MCF 10A (cell line): ENCODE measurements around the gene ZBTB7C. TPM values are rescaled to one million over a fixed set of nuclear protein-coding genes. Genes with fewer than 3 reads are reported as not detected.

Source experiments
- BruUV-seq: library from RNA; stranded (reverse); fragments of 400-500 nt; replicated peaks from 2 replicates; lab custom pipeline; 2021; lab: Mats Ljungman, UMichigan
- CTCF ChIA-PET: fragments of 300-600 bp; sonication (Branson Sonifier 250); formaldehyde crosslinking; extraction: SDS; loops from one replicate; lab custom pipeline; 2021; ENCODE audit warnings: antibody characterized with exemption, inconsistent platforms; lab: Yijun Ruan, JAX
- POLR2A ChIA-PET: fragments of 300-600, 350-650 bp; sonication (Branson Sonifier 250); formaldehyde crosslinking; extraction: SDS; loops from one replicate; lab custom pipeline; 2020; ENCODE audit warnings: antibody characterized with exemption, inconsistent platforms; lab: Yijun Ruan, JAX
- DNase-seq: peaks from one replicate; pipeline ENCODE4 v3.0.0-alpha.2; 2018; ENCODE audit not compliant: unreplicated experiment
- H3K27ac Mint-ChIP-seq: one replicate; pipeline ENCODE4 v1.8.0; 2022; ENCODE audit warnings: mild to moderate bottlenecking, low read depth, mixed read lengths; ENCODE audit not compliant: unreplicated experiment
- H3K27me3 Mint-ChIP-seq: one replicate; pipeline ENCODE4 v1.8.0; 2022; ENCODE audit warnings: mixed read lengths; ENCODE audit not compliant: insufficient read depth, unreplicated experiment
- H3K36me3 Mint-ChIP-seq: one replicate; pipeline ENCODE4 v1.8.0; 2022; ENCODE audit warnings: mild to moderate bottlenecking, moderate library complexity, mixed read lengths; ENCODE audit not compliant: insufficient read depth, unreplicated experiment
- H3K4me1 Mint-ChIP-seq: one replicate; pipeline ENCODE4 v1.8.0; 2022; ENCODE audit warnings: mixed read lengths; ENCODE audit not compliant: insufficient read depth, unreplicated experiment
- H3K4me3 Mint-ChIP-seq: one replicate; pipeline ENCODE4 v1.8.0; 2022; ENCODE audit warnings: mild to moderate bottlenecking, moderate library complexity, mixed read lengths; ENCODE audit not compliant: unreplicated experiment
- H3K9me3 Mint-ChIP-seq: one replicate; pipeline ENCODE4 v1.8.0; 2022; ENCODE audit warnings: mixed read lengths; ENCODE audit not compliant: unreplicated experiment
- CTCF ChIP-seq: fragments of 200-600 bp; IDR thresholded peaks from one replicate; pipeline ENCODE4 v1.8.0; 2022; ENCODE audit warnings: antibody characterized with exemption, mild to moderate bottlenecking; ENCODE audit not compliant: unreplicated experiment
- intact Hi-C: fragments of 100-400 bp; cut with micrococcal nuclease; formaldehyde crosslinking; loops from 2 replicates; pipeline ENCODE4 v1.14.1; 2022
- total RNA-seq: library from RNA; stranded (reverse); gene quantifications from 2 replicates; pipeline ENCODE4 v1.2.3, GENCODE V29; 2022

Gene ZBTB7C
- total RNA-seq, 1 experiment from 2014 or later: 0.42 TPM

GRCh38 chr18:48316177-48316576, 93.0 kb downstream of the ZBTB7C start:
- Mint-ChIP-seq H3K27ac (no peak overlapping the region), H3K36me3 (no peaks in the 10 kb centered on the region), H3K4me1 (peaks cover 6% of the 10 kb centered on the region), H3K9me3 (no peaks in the 10 kb centered on the region), H3K4me3 (no peak overlapping the region), H3K27me3 (no peaks in the 10 kb centered on the region)
- CTCF ChIA-PET: no interaction called here
- no peak for DNase-seq
- POLR2A ChIA-PET: no interaction called here
- TF ChIP-seq CTCF: no peak
- no TSS peak for BruUV-seq
- intact Hi-C loops: no loop called here

GRCh38 chr18:48314690-48315089, 94.5 kb downstream of the ZBTB7C start:
- H3K27ac Mint-ChIP-seq: no peak overlapping the region
- no peak overlapping the region for H3K4me3 Mint-ChIP-seq
- ChIA-PET POLR2A (no interaction called here), CTCF (no interaction called here)
- no peaks in the 10 kb centered on the region for H3K36me3 Mint-ChIP-seq
- H3K27me3 Mint-ChIP-seq: no peaks in the 10 kb centered on the region
- no TSS peak for BruUV-seq
- H3K9me3 Mint-ChIP-seq: no peaks in the 10 kb centered on the region
- intact Hi-C loops: no loop called here
- no peak for TF ChIP-seq CTCF
- H3K4me1 Mint-ChIP-seq: peaks cover 1% of the 10 kb centered on the region
- DNase-seq: no peak

- Mint-ChIP-seq H3K27ac (no peak overlapping the region), H3K36me3 (no peaks in the 10 kb centered on the region), H3K4me1 (no peaks in the 10 kb centered on the region), H3K9me3 (no peaks in the 10 kb centered on the region), H3K4me3 (no peak overlapping the region), H3K27me3 (no peaks in the 10 kb centered on the region)
- POLR2A ChIA-PET: no interaction called here
- BruUV-seq: no TSS peak
- intact Hi-C loops: no loop called here
- CTCF ChIA-PET: no interaction called here
- DNase-seq: no peak
- no peak for TF ChIP-seq CTCF
Observed at GRCh38 chr18:48313792-48314191, 95.4 kb downstream of the ZBTB7C start.

GRCh38 chr18:48312066-48312465, 97.1 kb downstream of the ZBTB7C start:
- Mint-ChIP-seq H3K27ac (no peak overlapping the region), H3K4me3 (no peak overlapping the region), H3K27me3 (no peaks in the 10 kb centered on the region), H3K4me1 (no peaks in the 10 kb centered on the region), H3K36me3 (no peaks in the 10 kb centered on the region), H3K9me3 (no peaks in the 10 kb centered on the region)
- peak; percentile 16 for DNase-seq
- no TSS peak for BruUV-seq
- ChIA-PET POLR2A (no interaction called here), CTCF (interaction anchor here (0.6 to 0.7 kb wide), 3 partner anchors 35 to 1440 kb away, joined by 3 to 4 read pairs (median 3); no protein-coding TSS in a partner anchor)
- intact Hi-C loops: no loop called here
- TF ChIP-seq CTCF: no peak
